Retinal pigment epithelial cell (primary cell): ENCODE measurements around the gene TOM1L2.
A peak's percentile ranks its signal among the peaks of the same experiment; 100 is the strongest.
"Not testable (repeated sequence)": the region's sequence is repeated elsewhere in the genome, so short reads cannot be mapped to it uniquely, and the experiment has no call there.

ENCODE experiments used
- DNase-seq: peaks from one replicate; pipeline ENCODE4 v3.0.0-alpha.2; 2010; ENCODE audit warnings: low read depth
- H3K4me3 ChIP-seq: 2 replicates; pipeline ENCODE4 v1.5.1; 2011; ENCODE audit warnings: mild to moderate bottlenecking, low read length, control low read depth, moderate library complexity
- TF ChIP-seq, protein P1 (sequence below): conservative IDR thresholded peaks from 2 replicates; pipeline ENCODE4 v1.5.1; 2011; ENCODE audit warnings: low read depth, low read length, control low read depth, inconsistent platforms

The TOM1L2 gene

GRCh38 chr17:17944743-17945142 is 27.5 kb downstream of the TOM1L2 start:
- TF ChIP-seq, protein P1, sequence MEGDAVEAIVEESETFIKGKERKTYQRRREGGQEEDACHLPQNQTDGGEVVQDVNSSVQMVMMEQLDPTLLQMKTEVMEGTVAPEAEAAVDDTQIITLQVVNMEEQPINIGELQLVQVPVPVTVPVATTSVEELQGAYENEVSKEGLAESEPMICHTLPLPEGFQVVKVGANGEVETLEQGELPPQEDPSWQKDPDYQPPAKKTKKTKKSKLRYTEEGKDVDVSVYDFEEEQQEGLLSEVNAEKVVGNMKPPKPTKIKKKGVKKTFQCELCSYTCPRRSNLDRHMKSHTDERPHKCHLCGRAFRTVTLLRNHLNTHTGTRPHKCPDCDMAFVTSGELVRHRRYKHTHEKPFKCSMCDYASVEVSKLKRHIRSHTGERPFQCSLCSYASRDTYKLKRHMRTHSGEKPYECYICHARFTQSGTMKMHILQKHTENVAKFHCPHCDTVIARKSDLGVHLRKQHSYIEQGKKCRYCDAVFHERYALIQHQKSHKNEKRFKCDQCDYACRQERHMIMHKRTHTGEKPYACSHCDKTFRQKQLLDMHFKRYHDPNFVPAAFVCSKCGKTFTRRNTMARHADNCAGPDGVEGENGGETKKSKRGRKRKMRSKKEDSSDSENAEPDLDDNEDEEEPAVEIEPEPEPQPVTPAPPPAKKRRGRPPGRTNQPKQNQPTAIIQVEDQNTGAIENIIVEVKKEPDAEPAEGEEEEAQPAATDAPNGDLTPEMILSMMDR: no peak
- DNase-seq: no peak
- no peak overlapping the region for H3K4me3 ChIP-seq

- TF ChIP-seq, protein P1: no peak
- no peak for DNase-seq
- H3K4me3 ChIP-seq: no peak overlapping the region
Measured at GRCh38 chr17:17944242-17944641, 28.0 kb downstream of the TOM1L2 start.

- TF ChIP-seq, protein P1: no peak
- DNase-seq: no peak
- H3K4me3 ChIP-seq: no peak overlapping the region
Measured at GRCh38 chr17:17943281-17943984, 28.8 kb downstream of the TOM1L2 start.

DNA sequence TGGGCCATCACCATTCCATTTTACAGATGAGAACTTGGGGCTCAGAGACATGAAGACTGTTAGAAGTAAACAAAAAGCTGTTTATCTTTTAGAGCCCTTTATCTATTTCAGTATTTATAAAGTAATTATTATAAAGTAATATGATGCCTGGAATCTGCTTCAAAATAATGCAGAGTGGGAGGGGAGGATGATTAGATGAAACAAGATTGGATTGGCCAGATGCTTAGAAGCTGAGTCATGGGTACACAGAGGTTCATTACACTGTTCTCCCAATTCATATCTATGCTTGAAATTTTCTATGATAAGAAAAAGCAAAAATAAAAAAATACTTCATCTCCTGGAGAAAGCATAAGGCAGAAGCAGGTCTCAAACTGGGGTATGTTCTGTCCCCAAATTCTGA is 29.4 kb downstream of the TOM1L2 start:
- TF ChIP-seq, protein P1: no peak
- no peak overlapping the region for H3K4me3 ChIP-seq
- no peak for DNase-seq

DNA sequence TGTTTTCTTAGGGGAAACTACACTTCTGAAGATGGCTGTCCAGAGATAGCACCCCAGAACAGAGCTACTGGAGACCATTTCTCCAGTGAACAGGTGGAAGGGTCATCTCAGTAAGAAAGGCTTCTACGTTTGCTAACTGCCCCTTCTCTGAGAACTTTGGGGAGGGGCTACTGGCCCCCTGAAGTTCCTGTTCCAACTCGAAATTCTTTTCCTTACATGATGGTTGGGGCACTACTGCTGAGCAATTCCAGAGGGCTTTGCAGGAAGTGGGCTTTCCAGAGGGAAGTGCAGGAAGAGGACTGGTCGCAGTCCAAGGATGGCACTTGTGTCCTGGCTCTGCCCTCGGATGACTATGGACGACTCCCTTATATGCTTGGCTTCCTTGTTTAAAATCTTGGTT is 31.2 kb downstream of the TOM1L2 start:
- DNase-seq: no peak
- TF ChIP-seq, protein P1: no peak
- H3K4me3 ChIP-seq: no peak overlapping the region

DNA sequence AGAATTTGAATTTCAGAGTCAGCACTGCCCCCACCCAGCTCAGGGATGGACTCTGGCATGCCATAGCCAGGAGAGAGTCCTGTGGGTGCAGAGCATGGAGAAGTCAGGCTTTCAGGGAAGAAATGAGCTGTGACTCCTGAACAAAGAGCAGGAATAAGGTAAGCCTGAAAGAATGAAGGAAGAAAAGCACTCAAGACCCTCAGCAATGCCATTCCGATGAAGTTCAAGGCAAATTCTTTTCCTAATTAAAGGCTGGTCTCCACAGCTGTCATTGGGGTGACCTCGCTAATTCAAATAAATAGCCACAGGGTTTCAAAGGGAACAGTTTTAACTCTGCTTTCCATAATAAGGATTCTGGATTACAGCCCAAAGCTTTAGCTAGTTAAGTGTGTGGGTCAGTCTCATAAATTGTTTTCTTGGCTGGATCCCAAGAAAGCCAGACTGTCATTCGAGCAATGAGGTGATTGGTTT is 31.7 kb downstream of the TOM1L2 start:
- DNase-seq: peak; percentile 55
- TF ChIP-seq, protein P1: no peak
- no peak overlapping the region for H3K4me3 ChIP-seq

- H3K4me3 ChIP-seq, DNase-seq: not testable (repeated sequence)
Measured at GRCh38 chr17:17939941-17940340, 32.3 kb downstream of the TOM1L2 start.
